Neural cell (in vitro differentiated cells): ENCODE results near the gene NFYC.

Experiments used
- EP300 ChIP-seq: fragments of 450-650 bp; conservative IDR thresholded peaks from 2 replicates; pipeline ENCODE4 v1.6.1; 2014; ENCODE audit warnings: antibody characterized with exemption, mild to moderate bottlenecking, moderate library complexity; ENCODE audit not compliant: poor library complexity, severe bottlenecking
- EZH2 ChIP-seq: fragments of 200-600, 300-800 bp; shearing (Covaris generic), sonication (generic); IDR thresholded peaks from 2 replicates; pipeline ENCODE4 v1.6.1; 2014; ENCODE audit warnings: antibody characterized with exemption, low read length, borderline replicate concordance, mild to moderate bottlenecking; ENCODE audit not compliant: insufficient read depth, poor library complexity, severe bottlenecking
- MXI1 ChIP-seq: fragments of 450-650 bp; conservative IDR thresholded peaks from 2 replicates; pipeline ENCODE4 v1.6.1; 2014; ENCODE audit warnings: antibody characterized with exemption, mild to moderate bottlenecking; ENCODE audit not compliant: poor library complexity, severe bottlenecking
- POLR2AphosphoS5 ChIP-seq: IDR thresholded peaks from 2 replicates; pipeline ENCODE4 v1.6.1; 2012
- RAD21 ChIP-seq: fragments of 450-650 bp; conservative IDR thresholded peaks from 2 replicates; pipeline ENCODE4 v1.6.1; 2014; ENCODE audit warnings: antibody characterized with exemption, mild to moderate bottlenecking, moderate library complexity
- SMC3 ChIP-seq: fragments of 450-650 bp; conservative IDR thresholded peaks from 2 replicates; pipeline ENCODE4 v1.6.1; 2014; ENCODE audit warnings: antibody characterized with exemption, mild to moderate bottlenecking, moderate library complexity; ENCODE audit not compliant: poor library complexity
- TAF1 ChIP-seq: IDR thresholded peaks from 2 replicates; pipeline ENCODE4 v1.6.1; 2012; ENCODE audit warnings: low read depth
- TF ChIP-seq, protein P1 (sequence below): fragments of 450-650 bp; IDR thresholded peaks from 2 replicates; pipeline ENCODE4 v1.5.1; 2014; ENCODE audit warnings: antibody characterized with exemption, mild to moderate bottlenecking, moderate library complexity; ENCODE audit not compliant: poor library complexity, severe bottlenecking
- TF ChIP-seq, protein P2 (sequence below): IDR thresholded peaks from 2 replicates; pipeline ENCODE4 v1.6.1; 2012; ENCODE audit warnings: borderline replicate concordance

GRCh38 chr1:40717955-40718354, 26.5 kb downstream of the NFYC start:
- no peak for TF ChIP-seq POLR2AphosphoS5
- TF ChIP-seq, protein P1, sequence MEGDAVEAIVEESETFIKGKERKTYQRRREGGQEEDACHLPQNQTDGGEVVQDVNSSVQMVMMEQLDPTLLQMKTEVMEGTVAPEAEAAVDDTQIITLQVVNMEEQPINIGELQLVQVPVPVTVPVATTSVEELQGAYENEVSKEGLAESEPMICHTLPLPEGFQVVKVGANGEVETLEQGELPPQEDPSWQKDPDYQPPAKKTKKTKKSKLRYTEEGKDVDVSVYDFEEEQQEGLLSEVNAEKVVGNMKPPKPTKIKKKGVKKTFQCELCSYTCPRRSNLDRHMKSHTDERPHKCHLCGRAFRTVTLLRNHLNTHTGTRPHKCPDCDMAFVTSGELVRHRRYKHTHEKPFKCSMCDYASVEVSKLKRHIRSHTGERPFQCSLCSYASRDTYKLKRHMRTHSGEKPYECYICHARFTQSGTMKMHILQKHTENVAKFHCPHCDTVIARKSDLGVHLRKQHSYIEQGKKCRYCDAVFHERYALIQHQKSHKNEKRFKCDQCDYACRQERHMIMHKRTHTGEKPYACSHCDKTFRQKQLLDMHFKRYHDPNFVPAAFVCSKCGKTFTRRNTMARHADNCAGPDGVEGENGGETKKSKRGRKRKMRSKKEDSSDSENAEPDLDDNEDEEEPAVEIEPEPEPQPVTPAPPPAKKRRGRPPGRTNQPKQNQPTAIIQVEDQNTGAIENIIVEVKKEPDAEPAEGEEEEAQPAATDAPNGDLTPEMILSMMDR = no peak
- no peak for TF ChIP-seq EP300
- TF ChIP-seq SMC3 = no peak
- no peak for TF ChIP-seq EZH2
- TF ChIP-seq, protein P2, sequence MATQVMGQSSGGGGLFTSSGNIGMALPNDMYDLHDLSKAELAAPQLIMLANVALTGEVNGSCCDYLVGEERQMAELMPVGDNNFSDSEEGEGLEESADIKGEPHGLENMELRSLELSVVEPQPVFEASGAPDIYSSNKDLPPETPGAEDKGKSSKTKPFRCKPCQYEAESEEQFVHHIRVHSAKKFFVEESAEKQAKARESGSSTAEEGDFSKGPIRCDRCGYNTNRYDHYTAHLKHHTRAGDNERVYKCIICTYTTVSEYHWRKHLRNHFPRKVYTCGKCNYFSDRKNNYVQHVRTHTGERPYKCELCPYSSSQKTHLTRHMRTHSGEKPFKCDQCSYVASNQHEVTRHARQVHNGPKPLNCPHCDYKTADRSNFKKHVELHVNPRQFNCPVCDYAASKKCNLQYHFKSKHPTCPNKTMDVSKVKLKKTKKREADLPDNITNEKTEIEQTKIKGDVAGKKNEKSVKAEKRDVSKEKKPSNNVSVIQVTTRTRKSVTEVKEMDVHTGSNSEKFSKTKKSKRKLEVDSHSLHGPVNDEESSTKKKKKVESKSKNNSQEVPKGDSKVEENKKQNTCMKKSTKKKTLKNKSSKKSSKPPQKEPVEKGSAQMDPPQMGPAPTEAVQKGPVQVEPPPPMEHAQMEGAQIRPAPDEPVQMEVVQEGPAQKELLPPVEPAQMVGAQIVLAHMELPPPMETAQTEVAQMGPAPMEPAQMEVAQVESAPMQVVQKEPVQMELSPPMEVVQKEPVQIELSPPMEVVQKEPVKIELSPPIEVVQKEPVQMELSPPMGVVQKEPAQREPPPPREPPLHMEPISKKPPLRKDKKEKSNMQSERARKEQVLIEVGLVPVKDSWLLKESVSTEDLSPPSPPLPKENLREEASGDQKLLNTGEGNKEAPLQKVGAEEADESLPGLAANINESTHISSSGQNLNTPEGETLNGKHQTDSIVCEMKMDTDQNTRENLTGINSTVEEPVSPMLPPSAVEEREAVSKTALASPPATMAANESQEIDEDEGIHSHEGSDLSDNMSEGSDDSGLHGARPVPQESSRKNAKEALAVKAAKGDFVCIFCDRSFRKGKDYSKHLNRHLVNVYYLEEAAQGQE = no peak
- TF ChIP-seq TAF1 = no peak
- no peak for TF ChIP-seq RAD21
- TF ChIP-seq MXI1 = no peak
